ENCODE data around the gene DGKE.

GRCh38 chr17:56833057-56833808 is 718 bp upstream of the DGKE start:
- TF ChIP-seq POLR2A (IDR thresholded peaks at IDR 0.05; ENCODE audit: low read length) (peak; percentile 30), GATA1 (IDR thresholded peaks at IDR 0.05; ENCODE audit: low read depth, low read length) (no peak)

Measured in erythroblast (primary cell).